NCI-H2196 treated with DMSO at 0.1 percent for 48 hours (cell line): Measurements from ENCODE around the gene RNASEH1.
"Not testable (repeated sequence)": the region's sequence is repeated elsewhere in the genome, so short reads cannot be mapped to it uniquely, and the experiment has no call there.

Experiments used
- DNase-seq: peaks from one replicate; lab custom pipeline; 2025; ENCODE audit not compliant: unreplicated experiment; lab: John Stamatoyannopoulos, UW

The RNASEH1 gene

DNA sequence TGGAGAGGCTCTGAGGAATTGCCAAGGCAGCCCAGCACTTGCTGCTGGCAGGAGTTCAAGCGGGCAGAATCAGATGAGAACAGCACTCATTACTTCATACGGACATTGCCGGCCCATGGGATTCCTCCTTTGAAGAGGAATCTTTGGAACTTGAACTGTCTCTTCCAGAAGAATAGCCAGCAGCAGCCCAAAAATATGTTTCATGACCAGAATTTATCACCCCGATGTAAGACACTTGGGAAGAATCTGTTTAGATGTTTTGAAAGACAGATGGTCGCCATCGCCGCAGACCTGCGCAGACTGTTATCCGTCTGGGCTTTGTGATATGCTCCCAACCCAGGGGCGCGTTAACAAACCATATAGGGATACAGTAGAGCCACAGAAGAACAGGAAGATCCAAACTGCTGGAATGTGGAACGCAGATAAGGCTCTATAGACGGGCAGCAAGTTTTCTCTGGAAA lies 35.1 kb downstream of the RNASEH1 start:
- no peak for DNase-seq

DNA sequence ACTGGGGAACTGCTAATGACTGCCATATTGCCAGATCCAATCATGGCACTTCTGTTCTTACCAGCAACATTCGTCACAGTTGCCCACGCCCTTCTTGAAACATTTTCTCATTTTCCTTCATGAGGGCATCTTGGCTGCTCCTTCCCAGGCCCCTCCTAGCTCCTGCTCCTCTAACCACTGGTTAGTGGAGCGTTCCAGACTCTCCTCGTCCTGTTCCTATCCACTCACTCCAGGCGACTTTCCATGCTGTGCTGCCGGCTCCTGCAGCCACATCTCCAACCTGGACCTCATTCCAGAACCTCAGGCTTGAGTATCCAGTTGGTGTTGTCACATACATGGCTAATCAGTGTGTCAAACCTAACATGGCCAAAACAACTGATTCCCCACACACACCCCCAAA lies 37.5 kb downstream of the RNASEH1 start:
- no peak for DNase-seq

DNA sequence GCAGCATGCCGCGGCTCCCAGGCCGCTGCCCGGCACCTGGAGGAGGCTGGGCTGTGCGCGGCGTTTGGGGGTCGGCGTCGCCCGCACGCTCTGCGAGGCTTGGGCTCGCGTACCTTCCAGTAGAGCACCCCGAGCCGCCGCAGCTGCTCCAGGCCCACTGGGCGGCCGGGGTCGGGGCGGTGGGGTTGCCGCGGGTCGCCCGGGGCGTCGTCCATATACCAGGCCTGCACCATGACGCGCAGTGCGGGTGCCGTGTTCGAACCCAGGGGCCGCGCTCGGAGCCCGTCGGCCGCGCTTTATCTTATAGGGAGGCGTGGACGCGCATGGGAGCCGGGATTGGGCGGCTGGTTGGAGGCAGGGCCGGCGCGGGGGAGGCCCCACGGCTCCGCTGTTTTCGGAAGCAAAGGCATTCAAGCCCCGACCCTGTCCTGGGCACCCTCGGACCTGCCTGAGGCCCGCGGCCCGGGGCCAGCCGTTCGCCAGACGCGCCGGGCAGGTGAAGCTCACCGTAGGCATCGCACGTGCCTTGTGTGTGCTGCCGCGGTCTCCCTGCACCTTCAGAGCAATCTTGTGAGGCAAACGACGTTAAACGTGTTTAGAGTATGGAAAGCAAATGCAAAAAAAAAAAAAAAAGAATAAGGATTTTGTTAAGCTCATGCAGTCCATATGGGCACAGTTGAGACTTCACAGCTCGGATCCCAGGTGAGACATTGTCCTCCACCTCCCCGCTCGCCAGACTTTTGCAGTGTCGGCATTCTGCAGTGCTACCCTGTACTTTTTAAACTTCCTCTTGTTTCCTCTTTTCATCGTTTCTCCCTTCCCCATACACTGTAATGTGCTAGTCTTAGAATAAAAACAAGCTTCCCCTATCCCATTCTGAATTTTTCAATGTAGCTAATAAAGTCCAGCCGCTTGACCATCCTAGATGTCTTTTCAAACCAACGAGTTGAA lies 38.6 kb downstream of the RNASEH1 start, which contains the start of gene ADI1:
Gene ADI1, minus strand, starts transcription at position 277 of the 951 bp plus-strand sequence. Its CDS starts 44 bp downstream, at position 233.
- peak; percentile 45 for DNase-seq

DNA sequence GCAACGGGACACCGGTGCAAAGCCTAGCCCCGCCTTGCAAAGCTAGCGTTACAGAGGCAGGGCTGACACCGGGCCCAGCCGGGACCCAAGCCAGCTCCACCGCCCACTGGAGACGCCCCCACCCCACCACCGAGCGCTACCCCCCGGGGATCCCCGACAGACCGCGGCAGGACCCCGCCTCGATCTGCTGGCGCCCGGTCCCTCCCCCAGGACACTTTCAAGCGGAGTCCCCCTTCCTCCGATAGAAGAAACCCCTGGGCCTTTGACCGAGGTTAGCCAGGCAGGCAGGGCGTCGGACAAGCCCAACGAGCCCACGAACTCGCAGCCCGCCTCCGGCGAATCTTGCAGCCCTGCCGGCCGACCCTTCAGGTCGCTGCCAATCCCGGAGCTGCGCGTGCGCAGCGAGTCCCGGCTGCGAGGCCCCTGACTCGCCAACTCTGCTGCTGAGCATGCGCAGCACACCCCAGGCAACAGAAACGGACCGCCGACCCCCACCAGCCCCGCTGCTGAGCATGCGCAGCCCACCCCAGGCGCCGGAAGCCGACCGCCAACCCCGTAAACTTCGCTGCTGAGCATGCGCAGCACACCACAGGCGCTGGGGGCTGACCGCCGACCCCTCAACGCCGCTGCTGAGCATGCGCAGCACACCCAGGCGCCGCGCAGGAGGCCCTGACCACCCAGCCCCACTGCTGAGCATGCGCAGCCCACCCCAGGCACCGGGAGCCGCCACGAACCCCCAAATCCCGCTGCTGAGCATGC lies 39.5 kb downstream of the RNASEH1 start:
- peak; percentile 94 for DNase-seq

DNA sequence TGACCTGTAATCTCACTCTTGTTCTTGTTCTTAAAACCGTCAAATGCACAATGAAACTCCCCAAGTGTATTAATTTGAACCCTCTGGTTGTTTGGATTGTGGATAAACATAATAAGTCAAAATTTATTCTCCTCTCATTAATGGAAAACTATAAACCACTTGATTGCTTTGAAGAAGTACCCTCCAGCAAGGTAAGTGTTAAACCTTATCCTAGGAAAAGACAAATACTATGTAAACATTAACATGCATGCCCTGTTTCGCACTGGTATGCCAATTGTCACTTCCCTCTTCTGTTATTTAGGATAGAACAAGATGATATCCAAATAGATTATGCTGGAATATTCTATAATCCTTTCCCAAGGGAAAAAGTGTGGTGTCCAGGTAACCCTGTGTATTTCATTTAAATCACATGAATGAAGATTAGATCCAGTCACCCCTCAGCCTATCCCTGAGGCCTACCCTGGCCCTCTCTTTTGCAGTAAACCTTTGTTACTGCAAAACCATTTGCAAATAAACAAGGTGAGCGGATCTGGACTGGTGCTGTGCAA lies 40.1 kb downstream of the RNASEH1 start:
- no peak for DNase-seq

DNA sequence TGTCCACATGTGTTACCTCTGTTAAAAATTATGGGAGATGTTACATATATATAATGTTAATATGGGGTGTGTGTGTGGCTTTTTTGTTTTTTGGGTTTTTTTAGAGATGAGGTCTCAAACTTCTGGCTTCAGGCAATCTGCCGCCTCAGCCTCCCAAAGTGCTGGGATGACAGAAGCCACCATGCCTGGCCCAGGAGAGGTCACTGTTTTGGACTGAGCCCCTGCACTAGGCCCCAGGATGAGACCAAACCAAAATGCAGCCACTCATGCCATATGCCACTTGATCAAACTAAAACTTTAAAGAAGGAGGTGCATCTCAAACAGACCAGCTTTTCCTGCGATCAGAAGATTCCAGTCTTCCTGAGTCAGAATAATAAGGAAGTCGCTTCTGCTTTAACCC lies 41.3 kb downstream of the RNASEH1 start:
- no peak for DNase-seq

DNA sequence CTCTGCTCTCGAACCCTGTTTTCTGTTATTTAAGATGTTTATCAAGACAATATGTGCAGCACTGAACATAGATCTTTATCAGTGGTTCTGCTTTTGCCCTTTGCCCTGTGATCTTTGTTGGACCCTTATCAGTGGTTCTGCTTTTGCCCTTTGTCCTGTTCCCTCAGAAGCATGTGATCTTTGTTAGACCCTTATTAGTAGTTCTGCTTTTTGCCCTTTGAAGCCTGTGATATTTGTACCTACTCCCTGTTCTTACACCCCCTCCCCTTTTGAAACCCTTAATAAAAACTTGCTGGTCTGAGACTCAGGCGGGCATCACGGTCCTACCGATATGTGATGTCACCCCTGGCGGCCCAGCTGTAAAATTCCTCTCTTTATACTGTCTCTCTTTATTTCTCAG lies 42.7 kb downstream of the RNASEH1 start:
- not testable (repeated sequence) for DNase-seq

DNA sequence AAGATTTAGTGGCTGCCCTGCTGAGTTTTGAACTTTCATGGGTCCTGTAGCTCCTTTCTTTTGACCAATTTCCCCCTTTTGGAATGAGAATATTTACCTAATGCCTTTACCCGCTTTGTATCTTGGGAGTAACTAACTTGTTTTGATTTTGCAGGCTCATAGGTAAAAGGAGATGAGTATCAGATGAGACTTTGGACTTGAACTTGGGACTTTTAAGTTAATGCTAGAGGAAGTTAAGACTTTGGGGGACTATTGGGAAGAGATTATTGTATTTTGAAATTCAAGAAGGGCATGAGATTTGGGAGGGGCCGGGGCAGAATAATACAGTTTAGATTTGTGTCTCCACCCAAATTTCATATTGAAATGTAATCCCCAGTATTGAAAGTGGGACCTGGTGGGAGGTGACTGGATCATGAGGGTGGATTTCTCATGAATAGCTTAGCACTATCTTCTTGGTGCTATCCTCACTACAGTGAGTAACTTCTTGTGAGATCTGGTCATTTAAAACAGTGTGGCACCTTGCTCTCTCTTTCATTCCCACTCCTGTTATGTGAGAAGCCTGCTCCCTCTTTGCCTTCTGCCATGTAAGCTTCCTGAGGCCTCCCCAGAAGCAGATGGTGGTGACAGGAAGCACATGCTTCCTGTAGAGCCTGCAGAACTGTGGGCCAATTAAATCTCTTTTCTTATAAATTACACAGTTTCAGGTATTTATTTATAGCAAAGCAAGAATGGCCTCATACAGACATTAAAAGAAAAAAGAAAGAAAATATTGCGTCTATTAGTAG lies 44.9 kb downstream of the RNASEH1 start:
- no peak for DNase-seq

DNA sequence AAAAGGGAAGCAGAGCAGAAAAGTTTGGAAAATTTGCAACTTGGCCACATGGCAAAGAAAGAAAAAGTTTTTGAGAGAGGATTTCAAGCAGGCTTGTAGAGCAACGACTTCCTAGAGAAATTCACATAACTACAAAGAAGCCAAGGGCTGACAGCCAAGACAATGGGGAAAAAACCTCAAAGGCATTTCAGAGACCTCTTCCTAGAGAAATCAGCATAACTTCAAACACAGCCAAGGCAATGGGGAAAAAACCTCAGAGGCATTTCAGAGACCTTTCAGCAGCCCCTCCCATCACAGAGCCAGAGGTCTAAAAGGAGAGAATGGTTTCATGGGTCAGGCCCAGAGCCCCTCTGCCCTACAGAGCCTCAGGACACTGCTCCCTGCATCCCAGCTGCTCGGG lies 46.0 kb downstream of the RNASEH1 start:
- no peak for DNase-seq

DNA sequence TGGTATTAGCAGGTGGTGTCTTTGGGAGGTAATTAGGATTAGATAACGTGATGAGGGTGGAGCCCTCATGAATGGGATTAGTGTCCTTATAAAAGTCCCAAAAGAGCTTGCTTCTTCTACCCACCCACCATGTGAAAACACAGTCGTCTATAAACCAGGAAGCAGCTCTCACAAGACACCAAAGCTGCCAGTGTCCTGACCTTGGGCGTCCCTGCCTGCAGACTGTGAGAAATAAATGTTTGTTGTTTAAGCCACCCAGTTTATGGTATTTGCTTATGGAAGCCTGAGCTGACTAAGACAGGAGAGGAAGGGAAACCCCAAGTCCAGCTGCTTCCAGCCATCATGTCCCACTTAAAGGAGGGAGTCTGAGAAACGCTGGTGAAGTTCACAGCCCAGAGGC lies 52.4 kb downstream of the RNASEH1 start:
- no peak for DNase-seq

DNA sequence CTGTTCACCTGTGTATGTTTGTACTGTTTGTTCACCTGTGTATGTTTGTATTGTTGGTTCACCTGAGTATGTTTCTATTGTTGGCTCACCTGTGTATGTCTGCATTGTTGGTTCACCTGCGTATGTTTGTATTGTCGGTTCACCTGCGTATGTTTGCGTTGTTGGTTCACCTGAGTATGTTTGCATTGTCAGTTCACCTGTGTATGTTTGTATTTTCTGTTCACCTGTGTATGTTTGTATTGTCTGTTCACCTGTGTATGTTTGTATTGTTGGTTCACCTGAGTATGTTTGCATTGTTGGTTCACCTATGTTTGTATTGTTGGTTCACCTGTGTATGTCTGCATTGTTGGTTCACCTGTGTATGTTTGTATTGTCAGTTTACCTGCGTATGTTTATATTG lies 53.4 kb downstream of the RNASEH1 start:
- no peak for DNase-seq

DNA sequence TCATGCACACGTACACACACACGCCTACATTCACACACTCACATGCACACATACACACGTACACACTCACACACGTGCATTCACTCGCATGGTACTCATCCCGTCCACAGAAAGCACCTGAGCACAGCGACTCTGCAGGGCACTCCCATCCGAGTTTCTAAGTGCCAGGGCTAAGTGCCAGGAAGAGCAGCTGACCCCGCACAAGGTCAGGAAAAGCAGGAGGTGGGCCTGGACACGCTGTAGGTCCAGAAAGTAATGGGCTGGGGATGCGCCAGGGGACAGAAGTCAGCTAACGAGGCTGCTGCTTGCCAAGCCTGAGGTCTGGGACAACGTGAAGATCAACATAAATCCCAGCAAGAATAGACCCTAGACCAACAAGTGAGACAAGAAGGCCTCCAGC lies 54.6 kb downstream of the RNASEH1 start:
- DNase-seq, result no peak

DNA sequence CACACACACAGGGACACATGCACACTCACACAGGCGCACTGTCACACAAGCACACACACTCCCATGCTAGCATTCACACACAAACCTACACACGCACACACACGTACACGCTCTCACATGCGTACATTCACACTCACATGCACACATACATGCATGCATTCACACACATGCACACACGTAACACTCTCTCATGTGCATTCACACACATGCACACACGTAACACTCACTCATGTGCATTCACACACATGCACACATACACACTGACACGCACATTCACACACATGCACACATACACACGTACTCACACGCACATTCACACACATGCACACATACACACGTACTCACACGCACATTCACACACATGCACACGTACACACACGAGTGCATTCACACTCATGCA lies 55.1 kb downstream of the RNASEH1 start:
- DNase-seq, result no peak

DNA sequence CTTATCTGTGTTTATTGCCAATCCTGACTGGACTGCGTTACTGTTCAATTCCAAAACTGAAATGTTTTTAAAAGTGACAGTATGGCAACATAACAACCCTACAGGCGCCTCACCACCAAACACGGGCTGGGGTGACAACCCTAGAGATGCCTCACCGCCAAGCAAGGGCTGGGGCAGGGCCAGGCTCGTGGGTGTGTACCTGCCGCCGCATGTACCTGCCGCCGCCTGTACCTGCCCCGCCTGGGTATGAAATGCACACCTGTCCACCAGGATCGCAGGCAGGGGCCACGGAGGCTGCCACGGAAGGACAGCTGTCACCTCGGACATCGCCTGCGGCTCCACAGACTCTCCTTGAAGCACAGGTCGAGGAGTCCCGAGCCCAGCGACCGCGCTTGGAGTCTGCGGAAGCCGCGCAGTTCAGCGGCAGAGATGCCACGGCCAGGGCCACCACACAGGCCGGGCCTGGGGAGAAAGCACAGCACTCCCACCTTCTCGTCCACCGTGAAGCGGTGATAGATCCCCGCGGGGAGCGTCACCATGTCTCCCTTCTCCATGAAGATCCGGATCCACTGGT lies 57.7 kb downstream of the RNASEH1 start:
- DNase-seq, result no peak

DNA sequence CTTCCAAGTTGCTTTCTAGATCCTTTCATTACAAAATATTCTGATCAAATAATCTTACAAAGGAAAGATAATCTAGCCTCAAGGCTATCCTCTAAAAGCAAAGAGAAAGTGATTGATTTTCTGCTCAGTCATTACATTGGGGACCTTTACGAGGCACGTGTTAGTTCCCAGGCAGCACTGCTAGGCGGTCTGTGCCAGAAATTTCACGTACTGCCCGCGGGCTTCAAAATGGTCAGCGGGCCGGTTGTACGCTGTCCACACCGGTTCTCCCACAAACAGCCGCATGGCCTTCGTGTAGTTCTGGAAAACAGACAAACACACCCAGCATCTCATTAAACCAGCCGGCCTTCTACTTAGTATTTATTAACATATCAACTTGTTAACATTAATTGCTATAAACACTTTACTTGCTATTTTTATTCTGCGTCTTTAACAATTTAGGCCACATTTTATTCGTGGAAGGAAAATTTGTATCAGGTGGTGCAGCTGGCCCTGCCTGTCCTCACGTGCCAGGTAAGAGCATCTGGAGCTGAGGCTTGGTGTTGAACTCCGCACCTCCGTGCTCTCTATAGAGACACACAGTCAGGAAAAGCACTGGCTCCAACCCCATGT lies 59.2 kb downstream of the RNASEH1 start:
- no peak for DNase-seq

DNA sequence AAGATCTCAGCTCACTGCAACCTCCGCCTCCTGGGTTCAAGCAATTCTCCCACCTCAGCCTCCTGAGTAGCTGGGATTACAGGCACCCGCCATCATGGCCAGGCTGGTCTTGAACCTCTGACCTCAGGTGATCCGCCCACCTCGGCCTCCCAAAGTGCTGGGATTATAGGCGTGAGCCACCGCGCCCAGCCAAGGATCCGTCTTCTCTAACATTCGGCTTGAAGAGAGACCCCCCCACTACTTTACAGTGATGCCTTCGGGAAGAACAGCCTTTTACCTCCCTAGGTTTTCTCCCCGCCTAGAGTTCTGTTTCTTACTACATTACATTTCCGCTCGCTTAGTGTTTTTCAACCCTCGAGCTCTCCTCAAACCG lies 61.4 kb downstream of the RNASEH1 start:
- DNase-seq, result not testable (repeated sequence)
